Measurements from ENCODE around the gene ABL1. TPM values are rescaled to one million over a fixed set of nuclear protein-coding genes. Genes with fewer than 3 reads are reported as not detected.
"Not testable (repeated sequence)": the region's sequence is repeated elsewhere in the genome, so short reads cannot be mapped to it uniquely, and the experiment has no call there.

The ABL1 gene
- total RNA-seq, 1 donor from 2014 or later, result 33.3 TPM

GRCh38 chr9:130908146-130908877 is 73.3 kb downstream of the ABL1 start:
- intact Hi-C loops (cut with micrococcal nuclease), result no loop called here
- DNase-seq (no peak), ATAC-seq (no peak)

- intact Hi-C loops (cut with micrococcal nuclease), result no loop called here
- DNase-seq, result no peak
- ATAC-seq, result no peak
These were observed 73.9 kb downstream of the ABL1 start for GRCh38 chr9:130908878-130909355.

GRCh38 chr9:130910041-130910440 is 75.0 kb downstream of the ABL1 start:
- ATAC-seq; DNase-seq; intact Hi-C loops (cut with micrococcal nuclease): not testable (repeated sequence)

- DNase-seq; intact Hi-C loops (cut with micrococcal nuclease); ATAC-seq: not testable (repeated sequence)
These were observed 75.6 kb downstream of the ABL1 start for GRCh38 chr9:130910670-130911069.

- intact Hi-C loops (cut with micrococcal nuclease), result no loop called here
- ATAC-seq (no peak), DNase-seq (no peak)
These were observed 76.4 kb downstream of the ABL1 start for GRCh38 chr9:130911254-130912049.

GRCh38 chr9:130912932-130913598 is 78.0 kb downstream of the ABL1 start:
- ATAC-seq, result peak; percentile 27
- intact Hi-C loops (cut with micrococcal nuclease), result no loop called here
- DNase-seq, result peak; percentile 44

GRCh38 chr9:130913599-130914416 is 78.8 kb downstream of the ABL1 start:
- no peak for ATAC-seq
- intact Hi-C loops (cut with micrococcal nuclease), result no loop called here
- no peak for DNase-seq

GRCh38 chr9:130914417-130915095 is 79.5 kb downstream of the ABL1 start:
- DNase-seq, result no peak
- intact Hi-C loops (cut with micrococcal nuclease), result no loop called here
- no peak for ATAC-seq

GRCh38 chr9:130915096-130915447 is 80.0 kb downstream of the ABL1 start:
- ATAC-seq, result no peak
- DNase-seq, result no peak
- intact Hi-C loops (cut with micrococcal nuclease), result no loop called here

GRCh38 chr9:130917168-130917960 is 82.3 kb downstream of the ABL1 start:
- DNase-seq, result no peak
- intact Hi-C loops (cut with micrococcal nuclease), result no loop called here
- ATAC-seq, result no peak

GRCh38 chr9:130918101-130918825 is 83.2 kb downstream of the ABL1 start:
- intact Hi-C loops (cut with micrococcal nuclease), result no loop called here
- ATAC-seq, result no peak

GRCh38 chr9:130918826-130919558 is 83.9 kb downstream of the ABL1 start:
- peak; percentile 67 for ATAC-seq
- intact Hi-C loops (cut with micrococcal nuclease), result no loop called here
- peak; percentile 60 for DNase-seq

More at GRCh38 chr9:130918101-130918825, 83.2 kb downstream of the ABL1 start:
- no peak for DNase-seq

GRCh38 chr9:130919559-130920145 is 84.6 kb downstream of the ABL1 start:
- no peak for DNase-seq
- intact Hi-C loops (cut with micrococcal nuclease), result no loop called here
- ATAC-seq, result no peak

- intact Hi-C loops (cut with micrococcal nuclease), result no loop called here
- no peak for DNase-seq
- ATAC-seq, result no peak
These were observed 85.2 kb downstream of the ABL1 start for GRCh38 chr9:130920233-130920632.

GRCh38 chr9:130920762-130921299 is 85.8 kb downstream of the ABL1 start:
- intact Hi-C loops (cut with micrococcal nuclease), result no loop called here
- DNase-seq (no peak), ATAC-seq (no peak)

All from left ventricle myocardium superior (tissue), 1 donor.